ENCODE data around the gene ZNF761. TPM values are rescaled to one million over a fixed set of nuclear protein-coding genes. Genes with fewer than 3 reads are reported as not detected.
"Not testable (repeated sequence)": the region's sequence is repeated elsewhere in the genome, so short reads cannot be mapped to it uniquely, and the experiment has no call there.

ZNF761 gene
- total and polyA plus RNA-seq, 3 donors from 2014 or later, result 6.4 to 15.9 (median 11.2) TPM

DNA sequence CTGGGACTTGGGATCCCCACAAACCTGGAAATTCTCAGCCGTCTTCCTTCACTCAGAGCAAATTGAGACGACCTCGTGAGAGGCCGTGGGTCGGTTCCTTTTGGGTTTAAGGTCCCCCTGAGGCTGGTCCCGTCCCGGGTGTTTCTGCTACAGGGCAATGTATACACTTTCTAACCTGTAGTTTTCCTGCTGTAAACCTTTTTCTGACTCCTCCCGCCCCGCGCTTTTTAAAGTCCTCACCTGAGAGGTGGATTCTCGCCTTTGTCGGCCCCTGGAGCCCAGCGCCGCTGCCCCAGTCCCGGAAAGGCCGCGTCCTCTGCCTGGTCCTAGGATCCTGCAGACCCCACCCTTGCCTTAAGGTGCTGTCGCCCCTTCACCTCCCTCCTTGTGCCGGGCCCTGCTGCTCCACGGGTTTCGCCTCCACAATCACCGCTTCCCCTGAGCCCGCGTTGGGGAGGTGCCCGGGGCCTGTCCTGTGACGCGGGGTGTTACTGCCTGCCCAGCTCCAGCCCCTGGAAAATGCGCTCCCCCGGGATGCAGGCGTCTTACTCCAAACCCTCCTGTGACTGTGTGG, 391 bp downstream of the ZNF761 start:
- Histone ChIP-seq H3K9me3 (no peaks in the 10 kb centered on the region), H3K4me1 (peaks cover 3% of the 10 kb centered on the region), H3K4me3 (peak overlapping the region; percentile 63 to 77), H3K36me3 (ENCODE audit: low read depth, missing control alignments) (no peaks in the 10 kb centered on the region), H3K27me3 (no peaks in the 10 kb centered on the region), H3K27ac (peak overlapping the region; percentile 59 to 82)
- DNase-seq, result no peak
- intact Hi-C loops (cut with DNase I; ENCODE audit: low total_unique reads), result no loop called here
- TF ChIP-seq POLR2A (IDR thresholded peaks at IDR 0.05), result no peak
- TF ChIP-seq, protein P1, sequence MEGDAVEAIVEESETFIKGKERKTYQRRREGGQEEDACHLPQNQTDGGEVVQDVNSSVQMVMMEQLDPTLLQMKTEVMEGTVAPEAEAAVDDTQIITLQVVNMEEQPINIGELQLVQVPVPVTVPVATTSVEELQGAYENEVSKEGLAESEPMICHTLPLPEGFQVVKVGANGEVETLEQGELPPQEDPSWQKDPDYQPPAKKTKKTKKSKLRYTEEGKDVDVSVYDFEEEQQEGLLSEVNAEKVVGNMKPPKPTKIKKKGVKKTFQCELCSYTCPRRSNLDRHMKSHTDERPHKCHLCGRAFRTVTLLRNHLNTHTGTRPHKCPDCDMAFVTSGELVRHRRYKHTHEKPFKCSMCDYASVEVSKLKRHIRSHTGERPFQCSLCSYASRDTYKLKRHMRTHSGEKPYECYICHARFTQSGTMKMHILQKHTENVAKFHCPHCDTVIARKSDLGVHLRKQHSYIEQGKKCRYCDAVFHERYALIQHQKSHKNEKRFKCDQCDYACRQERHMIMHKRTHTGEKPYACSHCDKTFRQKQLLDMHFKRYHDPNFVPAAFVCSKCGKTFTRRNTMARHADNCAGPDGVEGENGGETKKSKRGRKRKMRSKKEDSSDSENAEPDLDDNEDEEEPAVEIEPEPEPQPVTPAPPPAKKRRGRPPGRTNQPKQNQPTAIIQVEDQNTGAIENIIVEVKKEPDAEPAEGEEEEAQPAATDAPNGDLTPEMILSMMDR (IDR thresholded peaks at IDR 0.05), result no peak
- 0% methylated on average over 30 of the region's 30 CpGs for WGBS, 2 donors

DNA sequence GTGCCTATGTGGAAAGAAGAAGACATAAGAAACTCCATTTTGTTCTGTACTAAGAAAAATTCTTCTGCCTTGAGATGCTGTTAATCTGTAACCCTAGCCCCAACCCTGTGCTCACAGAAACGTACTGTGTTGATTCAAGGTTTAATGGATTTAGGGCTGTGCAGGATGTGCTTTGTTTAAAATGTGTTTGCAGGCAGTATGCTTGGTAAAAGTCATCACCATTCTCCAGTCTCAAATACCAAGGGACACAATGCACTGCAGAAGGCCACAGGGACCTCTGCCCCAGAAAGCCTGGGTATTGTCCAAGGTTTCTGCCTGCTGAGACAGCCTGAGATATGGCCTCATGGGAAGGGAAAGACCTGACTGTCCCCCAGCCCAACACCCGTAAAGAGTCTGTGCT, 12.0 kb downstream of the ZNF761 start:
- H3K36me3 ChIP-seq (ENCODE audit: low read depth, missing control alignments); H3K27ac ChIP-seq: not testable (repeated sequence)
- WGBS, 2 donors, result 86 to 89% methylated on average over 2 of the region's 2 CpGs

DNA sequence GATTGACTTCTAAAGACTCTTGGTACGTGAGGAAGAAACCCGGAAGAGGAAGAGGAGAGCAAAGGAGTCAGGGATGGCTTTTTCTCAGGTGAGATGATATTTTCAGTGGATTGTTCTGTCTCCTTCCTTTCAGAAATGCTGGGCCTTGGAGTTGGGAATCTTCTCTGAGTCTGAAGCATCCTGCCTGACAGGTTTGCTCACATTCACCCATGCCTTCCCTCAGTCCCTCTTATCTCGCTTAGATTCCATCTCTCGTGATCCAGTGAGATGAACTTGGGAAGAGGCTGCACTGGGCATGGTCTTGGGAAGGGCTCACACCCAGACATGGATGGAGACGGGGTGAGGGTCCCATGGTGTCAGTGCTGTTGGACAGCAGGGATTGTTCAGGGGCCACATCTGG, 15.4 kb downstream of the ZNF761 start:
- H3K4me1 ChIP-seq; H3K27ac ChIP-seq; H3K27me3 ChIP-seq; DNase-seq; H3K4me3 ChIP-seq; H3K36me3 ChIP-seq (ENCODE audit: low read depth, missing control alignments); intact Hi-C loops (cut with DNase I; ENCODE audit: low total_unique reads); H3K9me3 ChIP-seq: not testable (repeated sequence)
- 95 to 96% methylated on average over 5 of the region's 5 CpGs for WGBS, 2 donors

More for the DNA sequence above, 12.0 kb downstream of the ZNF761 start:
- DNase-seq; H3K9me3 ChIP-seq; H3K4me1 ChIP-seq; H3K4me3 ChIP-seq; intact Hi-C loops (cut with DNase I; ENCODE audit: low total_unique reads); H3K27me3 ChIP-seq: not testable (repeated sequence)

DNA sequence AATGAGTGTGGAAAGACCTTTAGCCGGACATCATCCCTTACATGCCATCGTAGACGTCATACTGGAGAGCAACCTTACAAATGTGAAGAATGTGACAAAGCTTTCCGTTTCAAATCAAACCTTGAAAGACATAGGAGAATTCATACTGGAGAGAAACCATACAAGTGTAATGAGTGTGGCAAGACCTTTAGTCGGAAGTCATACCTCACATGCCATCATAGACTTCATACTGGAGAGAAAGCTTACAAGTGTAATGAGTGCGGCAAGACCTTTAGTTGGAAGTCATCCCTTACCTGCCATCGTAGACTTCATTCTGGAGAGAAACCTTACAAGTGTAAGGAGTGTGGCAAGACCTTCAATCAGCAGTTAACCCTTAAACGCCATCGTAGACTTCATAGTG, 24.0 kb downstream of the ZNF761 start:
- Histone ChIP-seq H3K9me3 (no peaks in the 10 kb centered on the region), H3K27me3 (no peaks in the 10 kb centered on the region), H3K27ac (no peak overlapping the region), H3K36me3 (ENCODE audit: low read depth, missing control alignments) (no peaks in the 10 kb centered on the region), H3K4me1 (no peaks in the 10 kb centered on the region), H3K4me3 (no peak overlapping the region)
- 89 to 91% methylated on average over 9 of the region's 9 CpGs for WGBS, 2 donors
- intact Hi-C loops (cut with DNase I; ENCODE audit: low total_unique reads), result no loop called here
- DNase-seq, result no peak
- TF ChIP-seq, protein P1 (IDR thresholded peaks at IDR 0.05), result no peak
- TF ChIP-seq POLR2A (IDR thresholded peaks at IDR 0.05), result no peak

DNA sequence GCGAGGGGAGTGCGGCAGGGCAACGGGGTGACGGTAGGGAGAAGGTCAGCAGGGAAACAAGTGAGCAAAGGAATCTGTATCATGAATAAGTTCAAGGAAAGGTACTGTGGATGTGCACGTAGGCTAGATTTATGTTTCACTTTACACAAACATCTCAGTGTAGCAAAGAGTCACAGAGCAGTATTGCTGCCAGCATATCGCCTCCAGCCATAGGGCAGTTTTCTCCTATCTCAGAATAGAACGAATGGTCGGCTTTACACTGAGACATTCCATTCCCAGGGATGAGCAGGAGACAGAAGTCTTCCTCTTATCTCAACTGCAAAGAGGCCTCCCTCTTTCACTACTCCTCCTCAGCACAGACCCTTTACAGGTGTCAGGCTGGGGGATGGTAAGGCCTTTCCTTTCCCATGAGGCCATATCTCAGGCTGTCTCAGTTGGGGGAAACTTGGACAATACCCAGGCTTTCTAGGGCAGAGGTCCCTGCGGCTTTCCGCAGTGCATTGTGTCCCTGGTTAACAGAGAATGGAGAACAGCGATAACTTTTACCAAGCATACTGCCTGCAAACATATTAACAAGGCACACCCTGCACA, 28.4 kb downstream of the ZNF761 start:
- intact Hi-C loops (cut with DNase I; ENCODE audit: low total_unique reads); DNase-seq; H3K36me3 ChIP-seq (ENCODE audit: low read depth, missing control alignments); H3K27ac ChIP-seq; H3K27me3 ChIP-seq; H3K4me3 ChIP-seq; H3K9me3 ChIP-seq; H3K4me1 ChIP-seq: not testable (repeated sequence)
- WGBS, 2 donors, result 22 to 46% methylated on average over 11 of the region's 11 CpGs

DNA sequence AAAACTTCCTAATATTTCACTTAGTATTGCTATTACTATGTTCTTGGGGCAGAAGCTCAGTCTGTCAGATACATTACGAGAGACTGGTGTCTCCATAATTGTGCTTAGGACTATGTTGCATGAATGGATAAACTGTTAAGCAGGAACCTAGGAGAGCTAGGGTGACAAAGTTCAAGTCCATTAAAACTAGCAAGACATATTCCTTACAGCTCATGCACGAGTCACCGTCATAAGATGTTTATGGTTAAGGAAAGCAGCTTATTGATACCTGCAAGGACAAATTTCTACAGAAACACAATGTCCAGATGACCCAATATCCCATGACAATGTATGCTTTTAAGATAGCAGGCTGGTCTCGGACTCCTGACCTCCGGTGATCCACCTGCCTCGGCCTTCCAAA, 30.1 kb downstream of the ZNF761 start:
- no peaks in the 10 kb centered on the region for H3K27me3 ChIP-seq
- TF ChIP-seq POLR2A (IDR thresholded peaks at IDR 0.05), result no peak
- TF ChIP-seq, protein P1 (IDR thresholded peaks at IDR 0.05), result no peak
- no peaks in the 10 kb centered on the region for H3K4me1 ChIP-seq
- no peak overlapping the region for H3K4me3 ChIP-seq
- H3K9me3 ChIP-seq, result no peaks in the 10 kb centered on the region
- 78 to 80% methylated on average over 3 to 6 of the region's 6 CpGs for WGBS, 2 donors
- no peaks in the 10 kb centered on the region for H3K36me3 ChIP-seq (ENCODE audit: low read depth, missing control alignments)
- no peak for DNase-seq
- intact Hi-C loops (cut with DNase I; ENCODE audit: low total_unique reads), result no loop called here
- H3K27ac ChIP-seq, result no peak overlapping the region
